ENCODE results near the gene USP40. TPM values are rescaled to one million over a fixed set of nuclear protein-coding genes. Genes with fewer than 3 reads are reported as not detected.

USP40 gene
- total RNA-seq, 2 experiments from 2014 or later = 5.5 to 6.0 TPM

DNA sequence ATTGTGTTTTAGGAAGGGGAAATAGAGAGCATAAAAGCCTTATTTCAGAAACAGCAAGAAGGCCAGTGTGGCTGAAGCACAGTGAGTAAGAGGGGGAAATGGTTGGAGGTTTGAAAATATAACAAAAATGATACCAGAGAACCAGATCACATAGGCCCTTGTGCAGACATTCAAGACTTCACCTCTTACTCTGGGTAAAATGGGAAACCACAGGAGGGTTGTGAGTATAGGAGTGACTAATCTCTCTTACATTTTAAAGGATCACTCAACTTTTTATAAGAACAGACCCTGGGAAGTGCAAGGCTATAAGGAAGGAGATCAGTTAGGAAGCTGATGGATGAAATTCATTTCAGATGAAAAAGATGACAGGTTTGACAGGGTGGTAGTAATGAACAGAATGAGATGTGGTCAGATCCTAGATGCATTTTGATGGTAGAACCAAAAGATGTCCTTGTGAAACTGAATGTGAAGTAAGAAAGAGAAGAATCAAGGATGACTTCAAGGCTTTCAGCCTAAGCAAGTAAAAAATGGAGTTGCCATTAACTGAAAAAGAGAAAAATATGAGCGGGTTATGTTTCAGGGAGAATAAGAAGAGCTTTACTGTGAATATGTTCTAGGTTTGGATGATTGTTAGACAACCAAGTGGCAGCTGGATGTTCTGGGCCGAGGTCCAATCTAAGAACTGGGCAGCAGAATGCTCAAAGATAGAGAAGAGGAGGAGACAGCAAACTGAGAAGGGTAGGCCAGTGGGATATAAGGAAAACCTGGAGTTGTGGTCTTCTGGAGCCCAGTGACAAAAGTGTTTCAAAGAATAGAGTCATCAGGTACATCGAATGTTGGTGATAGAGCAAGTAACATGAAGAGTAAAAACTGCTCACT is 65.1 kb downstream of the USP40 start:
- no peaks in the 10 kb centered on the region for H3K27me3 Mint-ChIP-seq
- peaks cover 18% of the 10 kb centered on the region for H3K4me1 Mint-ChIP-seq
- peaks cover 33% of the 10 kb centered on the region for H3K9me3 Mint-ChIP-seq
- no peak overlapping the region for H3K4me3 Mint-ChIP-seq
- no peak overlapping the region for H3K27ac Mint-ChIP-seq
- DNase-seq = no peak
- peaks cover 32% of the 10 kb centered on the region for H3K36me3 Mint-ChIP-seq (ENCODE audit: low read depth)
- CTCF ChIA-PET = no interaction called here
- POLR2A ChIA-PET = no interaction called here

DNA sequence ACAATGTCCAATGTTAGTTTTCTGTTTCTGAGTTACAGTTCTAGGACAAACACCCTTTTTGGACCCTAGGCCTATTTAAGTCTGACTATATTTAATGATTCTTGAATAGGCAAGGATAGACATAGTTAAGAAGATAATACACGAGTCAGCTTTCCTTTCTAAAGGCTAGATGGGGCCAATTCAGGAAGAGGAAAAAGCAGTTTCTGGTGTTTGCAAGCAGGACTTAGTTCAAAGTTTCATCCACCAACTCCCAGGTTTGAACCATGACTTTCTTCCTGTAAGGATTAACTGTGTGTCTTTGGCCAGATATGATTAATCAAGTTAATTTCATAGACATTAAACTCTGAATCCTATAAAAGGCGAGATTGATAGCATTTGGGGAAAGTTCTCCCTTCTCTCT is 66.7 kb downstream of the USP40 start:
- H3K9me3 Mint-ChIP-seq = peaks cover 31% of the 10 kb centered on the region
- POLR2A ChIA-PET = interaction anchor here (0.7 kb wide), 1 partner anchor 395 kb away, joined by 5 read pairs; no protein-coding TSS in a partner anchor

DNA sequence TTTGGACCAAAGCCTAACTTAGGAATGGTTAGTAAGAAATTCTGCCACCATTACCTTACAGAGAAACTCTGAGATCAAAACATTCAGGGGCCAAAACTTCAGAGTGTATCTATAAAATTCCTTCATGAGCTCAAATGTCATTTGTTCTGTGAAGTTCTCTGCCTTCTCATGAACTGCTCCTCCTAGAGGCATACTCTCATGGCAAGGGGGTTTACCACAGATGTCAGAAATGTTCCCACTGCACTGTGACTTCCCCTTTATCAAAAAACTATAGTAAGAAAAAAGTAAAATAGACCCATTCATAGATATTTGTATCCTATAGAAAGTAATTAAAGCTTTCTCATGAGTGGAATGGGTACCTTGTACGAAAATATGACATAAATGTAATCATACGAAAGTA is 68.5 kb downstream of the USP40 start:
- ChIA-PET POLR2A (no interaction called here), CTCF (interaction anchor here (0.8 kb wide), 1 partner anchor 14 kb away, joined by 4 read pairs; no protein-coding TSS in a partner anchor)
- Mint-ChIP-seq H3K9me3 (peaks cover 15% of the 10 kb centered on the region), H3K4me3 (no peak overlapping the region), H3K36me3 (ENCODE audit: low read depth) (peaks cover 17% of the 10 kb centered on the region), H3K27me3 (no peaks in the 10 kb centered on the region), H3K4me1 (peaks cover 11% of the 10 kb centered on the region), H3K27ac (no peak overlapping the region)
- DNase-seq = no peak

More for the DNA sequence above, 66.7 kb downstream of the USP40 start:
- Mint-ChIP-seq H3K27me3 (no peaks in the 10 kb centered on the region), H3K27ac (no peak overlapping the region), H3K4me1 (peaks cover 18% of the 10 kb centered on the region), H3K4me3 (no peak overlapping the region), H3K36me3 (ENCODE audit: low read depth) (peaks cover 29% of the 10 kb centered on the region)
- DNase-seq = no peak
- CTCF ChIA-PET = no interaction called here

DNA sequence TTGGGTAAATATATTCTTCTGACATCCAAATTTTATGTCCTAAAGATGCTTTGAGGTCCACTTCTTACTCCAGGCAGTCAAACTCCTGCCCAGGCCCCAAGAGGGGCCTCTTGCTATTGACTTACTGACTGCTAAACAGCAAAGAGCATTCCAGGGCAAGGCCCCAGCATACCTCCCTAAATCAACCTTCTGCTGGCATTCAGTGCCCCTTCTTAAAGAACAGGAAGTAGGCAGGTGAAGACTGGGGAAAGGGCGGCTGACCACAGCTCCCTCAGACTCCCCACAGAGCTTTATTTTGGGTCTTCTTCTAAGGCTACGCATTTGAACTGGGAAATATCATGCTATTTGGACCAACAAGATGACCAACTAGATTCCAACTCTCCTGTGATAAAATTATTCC is 68.9 kb downstream of the USP40 start:
- Mint-ChIP-seq H3K27ac (no peak overlapping the region), H3K4me3 (no peak overlapping the region), H3K9me3 (peaks cover 11% of the 10 kb centered on the region), H3K27me3 (no peaks in the 10 kb centered on the region), H3K4me1 (peaks cover 11% of the 10 kb centered on the region), H3K36me3 (ENCODE audit: low read depth) (peaks cover 13% of the 10 kb centered on the region)
- no peak for DNase-seq
- ChIA-PET POLR2A (no interaction called here), CTCF (interaction anchor here (0.8 kb wide), 1 partner anchor 15 kb away, joined by 4 read pairs; no protein-coding TSS in a partner anchor)

DNA sequence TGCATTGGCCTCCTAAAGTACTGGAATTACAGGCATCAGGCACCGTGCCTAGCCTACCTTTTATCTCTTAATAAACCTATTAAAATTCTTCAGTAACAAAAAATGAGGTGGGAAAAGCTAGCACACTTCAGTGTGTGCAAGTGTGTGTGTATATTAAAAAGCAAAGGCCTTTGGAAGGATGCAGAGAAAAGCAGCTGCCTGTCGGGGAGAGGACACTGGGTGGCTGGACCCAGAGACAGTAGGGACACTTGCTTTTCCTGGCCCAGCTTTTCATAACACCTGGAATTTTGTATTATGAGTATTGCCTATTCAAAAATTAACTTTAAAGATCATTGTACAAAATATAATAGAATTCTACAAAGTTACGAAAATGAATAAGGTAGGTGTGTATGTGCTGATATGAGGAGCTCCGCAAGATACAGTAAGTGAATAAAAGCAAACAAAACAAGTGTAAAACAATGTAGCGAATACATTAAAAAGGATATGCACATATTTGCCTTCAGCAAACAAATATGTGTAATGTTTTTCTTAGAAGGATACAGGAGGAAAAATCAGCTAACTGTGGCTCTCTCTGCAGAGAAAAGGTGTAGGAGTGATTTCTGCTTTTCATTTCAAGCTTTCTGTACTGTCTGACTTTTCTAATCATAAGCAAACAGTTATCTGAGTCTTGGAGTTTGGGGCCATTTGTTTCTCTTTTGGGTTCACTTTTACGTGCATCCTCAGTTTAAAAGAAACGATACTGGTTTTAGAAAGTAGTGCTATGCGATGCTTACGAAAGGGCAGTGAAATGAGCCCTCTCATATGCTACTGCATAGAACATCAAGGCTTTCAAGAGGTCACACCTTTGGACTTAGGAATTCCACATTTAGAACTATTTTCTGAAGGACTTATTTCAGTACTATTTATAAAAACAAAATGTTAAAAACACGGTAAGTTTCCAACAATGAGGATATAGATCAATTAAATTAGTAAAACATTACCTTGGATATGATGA is 70.8 kb downstream of the USP40 start:
- Mint-ChIP-seq H3K36me3 (ENCODE audit: low read depth) (no peaks in the 10 kb centered on the region), H3K9me3 (no peaks in the 10 kb centered on the region), H3K4me3 (no peak overlapping the region), H3K27ac (no peak overlapping the region), H3K4me1 (peaks cover 6% of the 10 kb centered on the region), H3K27me3 (no peaks in the 10 kb centered on the region)
- DNase-seq = no peak
- POLR2A ChIA-PET = no interaction called here
- CTCF ChIA-PET = no interaction called here

DNA sequence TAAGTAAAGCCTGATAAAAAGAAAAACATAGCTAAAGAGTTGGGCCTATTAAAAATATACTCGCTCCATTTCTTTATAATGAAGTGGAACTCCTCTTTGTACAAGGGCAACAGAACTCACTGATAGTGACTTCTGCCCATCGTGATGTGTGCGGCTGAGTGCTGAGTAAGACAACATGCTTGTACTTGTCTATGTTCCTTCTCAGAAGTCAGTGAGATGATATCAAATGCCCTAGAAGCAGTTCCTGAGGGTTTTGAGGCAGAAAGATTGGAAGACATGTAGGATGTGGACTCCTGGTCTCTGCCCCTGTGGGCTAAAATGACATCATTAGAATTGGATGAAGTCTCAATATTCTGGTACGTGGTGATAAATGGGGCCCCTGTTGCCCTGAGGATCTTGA is 73.8 kb downstream of the USP40 start:
- Mint-ChIP-seq H3K27me3 (no peaks in the 10 kb centered on the region), H3K4me1 (peaks cover under 1% of the 10 kb centered on the region), H3K9me3 (no peaks in the 10 kb centered on the region), H3K36me3 (ENCODE audit: low read depth) (no peaks in the 10 kb centered on the region), H3K27ac (no peak overlapping the region), H3K4me3 (no peak overlapping the region)
- DNase-seq = no peak
- POLR2A ChIA-PET = no interaction called here
- CTCF ChIA-PET = interaction anchor here (0.7 kb wide), 1 partner anchor 11 kb away, joined by 3 read pairs; no protein-coding TSS in a partner anchor

DNA sequence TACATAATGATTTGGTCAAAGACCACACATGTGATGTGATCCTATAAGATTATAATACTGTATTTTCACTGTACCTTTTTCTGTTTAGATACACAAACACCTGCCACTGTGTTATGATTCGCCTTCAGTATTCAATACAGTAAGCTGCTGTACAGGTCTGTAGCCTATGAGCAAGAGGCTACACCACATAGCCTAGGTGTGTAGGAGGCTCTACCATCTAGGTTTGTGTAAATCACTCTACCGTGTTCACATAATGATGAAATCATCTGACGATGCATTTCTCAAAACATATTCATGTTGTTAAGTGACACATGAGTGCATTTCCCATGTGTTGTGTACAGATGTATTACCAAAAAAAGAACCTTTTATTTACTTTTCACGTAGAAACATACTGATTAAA is 74.5 kb downstream of the USP40 start:
- Mint-ChIP-seq H3K36me3 (ENCODE audit: low read depth) (no peaks in the 10 kb centered on the region), H3K27ac (no peak overlapping the region), H3K9me3 (no peaks in the 10 kb centered on the region), H3K4me3 (no peak overlapping the region), H3K4me1 (no peaks in the 10 kb centered on the region), H3K27me3 (no peaks in the 10 kb centered on the region)
- DNase-seq = no peak
- CTCF ChIA-PET = interaction anchor here (0.7 kb wide), 1 partner anchor 11 kb away, joined by 3 read pairs; no protein-coding TSS in a partner anchor
- POLR2A ChIA-PET = no interaction called here

DNA sequence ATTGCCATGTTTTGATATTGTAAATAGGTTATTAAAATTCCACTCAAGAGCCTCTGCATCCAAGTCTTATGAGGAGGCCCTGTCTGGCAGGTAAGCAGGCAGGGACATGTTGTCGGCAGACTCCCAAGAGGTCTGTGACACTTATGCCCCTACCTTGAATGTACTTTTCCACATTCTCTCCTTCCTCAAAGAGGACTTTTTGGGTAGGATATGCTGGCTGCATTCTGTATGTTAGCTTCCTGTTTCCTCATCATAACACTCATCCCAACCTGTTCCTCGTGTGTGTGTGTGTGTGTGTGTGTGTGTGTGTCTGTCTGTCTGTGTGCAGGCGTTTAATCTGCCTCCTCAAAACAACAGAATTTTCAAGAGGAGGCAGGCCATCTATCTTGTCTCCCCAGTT is 75.3 kb downstream of the USP40 start:
- H3K4me1 Mint-ChIP-seq = no peaks in the 10 kb centered on the region
- ChIA-PET POLR2A (no interaction called here), CTCF (no interaction called here)
- no peak overlapping the region for H3K4me3 Mint-ChIP-seq
- H3K27ac Mint-ChIP-seq = no peak overlapping the region
- H3K27me3 Mint-ChIP-seq = no peaks in the 10 kb centered on the region
- no peak for DNase-seq
- no peaks in the 10 kb centered on the region for H3K9me3 Mint-ChIP-seq
- no peaks in the 10 kb centered on the region for H3K36me3 Mint-ChIP-seq (ENCODE audit: low read depth)

DNA sequence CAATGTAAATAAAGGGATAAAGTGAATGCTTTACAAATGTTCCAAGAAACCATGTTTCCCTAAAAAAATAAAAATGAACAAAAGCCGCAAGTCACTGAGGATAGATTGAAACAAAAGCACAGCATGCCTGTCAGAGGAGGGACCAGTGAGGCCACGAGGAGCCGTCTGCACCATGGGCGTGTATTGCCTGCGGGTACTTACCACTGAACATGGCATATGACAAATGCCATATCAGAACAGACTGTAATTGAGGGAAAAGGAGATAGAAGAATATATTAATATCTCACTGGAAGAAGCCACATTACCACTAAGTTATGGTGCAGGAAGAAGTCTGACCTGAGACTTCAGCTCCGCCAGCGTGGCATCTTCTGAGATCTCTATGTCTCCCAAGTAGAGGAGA is 75.8 kb downstream of the USP40 start:
- H3K4me3 Mint-ChIP-seq = no peak overlapping the region
- POLR2A ChIA-PET = no interaction called here
- DNase-seq = no peak
- H3K27ac Mint-ChIP-seq = no peak overlapping the region
- H3K9me3 Mint-ChIP-seq = no peaks in the 10 kb centered on the region
- H3K27me3 Mint-ChIP-seq = no peaks in the 10 kb centered on the region
- no peaks in the 10 kb centered on the region for H3K4me1 Mint-ChIP-seq
- CTCF ChIA-PET = no interaction called here
- H3K36me3 Mint-ChIP-seq (ENCODE audit: low read depth) = no peaks in the 10 kb centered on the region

DNA sequence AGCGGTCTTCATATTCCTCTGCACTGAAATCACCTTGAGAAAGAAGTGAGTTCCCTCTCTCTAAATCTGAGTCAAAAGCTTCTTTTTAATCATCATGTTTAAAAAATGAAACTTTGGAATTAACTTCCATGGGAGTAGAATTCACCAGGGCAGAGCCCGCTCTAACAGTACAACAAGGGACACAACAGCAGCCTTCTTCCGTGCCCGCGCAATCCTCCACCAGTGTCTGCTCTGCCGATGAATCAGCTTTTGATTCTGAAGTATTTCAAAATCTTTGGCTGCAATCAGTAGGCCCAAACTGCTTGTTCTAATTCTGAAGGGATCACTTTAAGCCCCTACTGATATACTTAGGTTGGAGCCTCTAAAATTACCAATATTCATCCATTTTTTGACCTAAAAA is 76.9 kb downstream of the USP40 start:
- Mint-ChIP-seq H3K9me3 (no peaks in the 10 kb centered on the region), H3K27ac (no peak overlapping the region), H3K4me3 (no peak overlapping the region), H3K36me3 (ENCODE audit: low read depth) (no peaks in the 10 kb centered on the region), H3K27me3 (no peaks in the 10 kb centered on the region), H3K4me1 (no peaks in the 10 kb centered on the region)
- DNase-seq = no peak
- ChIA-PET CTCF (interaction anchor here (0.6 kb wide), 1 partner anchor 885 kb away, joined by 4 read pairs; no protein-coding TSS in a partner anchor), POLR2A (no interaction called here)

DNA sequence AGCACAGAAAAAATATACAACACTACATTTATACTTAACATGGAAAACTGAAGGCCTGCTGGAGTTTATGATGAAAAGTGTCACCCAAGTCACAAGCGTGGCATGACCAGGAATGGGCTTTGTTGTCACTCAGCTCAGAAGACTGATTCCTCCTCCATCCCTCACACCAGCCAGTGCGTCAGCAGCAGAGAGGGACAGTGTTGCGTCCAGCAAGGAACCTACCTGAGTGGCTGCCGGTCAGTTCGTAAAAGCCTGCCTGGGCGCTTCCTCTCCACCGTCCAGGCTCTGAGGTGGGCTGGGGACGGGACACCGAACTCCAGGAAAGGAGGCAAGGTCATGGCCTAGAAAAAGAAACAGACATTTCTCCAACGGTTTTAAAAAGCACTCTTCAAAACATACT is 77.4 kb downstream of the USP40 start:
- H3K36me3 Mint-ChIP-seq (ENCODE audit: low read depth) = no peaks in the 10 kb centered on the region
- POLR2A ChIA-PET = no interaction called here
- CTCF ChIA-PET = no interaction called here

DNA sequence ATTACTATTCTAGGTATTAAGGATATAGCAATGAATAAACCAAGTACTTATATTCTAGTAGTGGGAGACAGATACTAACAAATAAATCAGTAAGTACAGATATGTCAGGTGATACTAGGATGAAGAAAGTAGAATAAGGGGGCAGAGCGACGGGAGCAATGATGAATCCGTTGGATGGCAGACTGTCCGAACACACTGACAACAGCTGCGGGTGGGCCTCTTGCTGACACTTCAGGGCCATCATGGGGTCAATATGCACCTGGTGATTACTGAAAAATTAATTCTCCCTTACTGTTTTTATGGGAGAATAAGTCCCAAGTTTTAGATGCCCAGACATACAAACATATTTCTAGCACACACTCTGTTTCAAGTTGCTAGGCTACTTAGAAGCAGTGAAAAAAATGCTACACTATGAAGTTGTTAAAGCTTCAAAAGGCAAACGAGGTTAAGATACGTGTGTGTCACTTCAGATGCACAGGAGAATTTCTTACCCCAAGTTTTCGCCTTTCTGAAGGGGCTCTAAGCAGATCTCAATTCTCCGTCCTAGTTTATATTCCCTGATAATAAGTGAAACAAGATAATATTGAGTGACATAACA is 78.7 kb downstream of the USP40 start:
- no peaks in the 10 kb centered on the region for H3K4me1 Mint-ChIP-seq
- no peaks in the 10 kb centered on the region for H3K9me3 Mint-ChIP-seq
- H3K27ac Mint-ChIP-seq = no peak overlapping the region
- H3K4me3 Mint-ChIP-seq = no peak overlapping the region
- POLR2A ChIA-PET = no interaction called here
- no peaks in the 10 kb centered on the region for H3K27me3 Mint-ChIP-seq
- CTCF ChIA-PET = no interaction called here
- no peak for DNase-seq
- H3K36me3 Mint-ChIP-seq (ENCODE audit: low read depth) = no peaks in the 10 kb centered on the region

More for the DNA sequence above, 77.4 kb downstream of the USP40 start:
- DNase-seq = no peak
- H3K4me3 Mint-ChIP-seq = no peak overlapping the region
- H3K27ac Mint-ChIP-seq = no peak overlapping the region
- no peaks in the 10 kb centered on the region for H3K4me1 Mint-ChIP-seq
- no peaks in the 10 kb centered on the region for H3K9me3 Mint-ChIP-seq
- no peaks in the 10 kb centered on the region for H3K27me3 Mint-ChIP-seq

All from activated CD4-positive, alpha-beta T cell treated with anti-CD3 and anti-CD28 coated beads, Interleukin-2, amount 10 ng/mL, durations not matched to agents 7 days and 5 days (primary cell).